T follicular helper cell (primary cell): ENCODE results near the gene KIF4A.

Source experiments
- DNase-seq: peaks from one replicate; pipeline ENCODE4 v3.0.0-alpha.2; 2020; ENCODE audit warnings: low read depth

Gene KIF4A

DNA sequence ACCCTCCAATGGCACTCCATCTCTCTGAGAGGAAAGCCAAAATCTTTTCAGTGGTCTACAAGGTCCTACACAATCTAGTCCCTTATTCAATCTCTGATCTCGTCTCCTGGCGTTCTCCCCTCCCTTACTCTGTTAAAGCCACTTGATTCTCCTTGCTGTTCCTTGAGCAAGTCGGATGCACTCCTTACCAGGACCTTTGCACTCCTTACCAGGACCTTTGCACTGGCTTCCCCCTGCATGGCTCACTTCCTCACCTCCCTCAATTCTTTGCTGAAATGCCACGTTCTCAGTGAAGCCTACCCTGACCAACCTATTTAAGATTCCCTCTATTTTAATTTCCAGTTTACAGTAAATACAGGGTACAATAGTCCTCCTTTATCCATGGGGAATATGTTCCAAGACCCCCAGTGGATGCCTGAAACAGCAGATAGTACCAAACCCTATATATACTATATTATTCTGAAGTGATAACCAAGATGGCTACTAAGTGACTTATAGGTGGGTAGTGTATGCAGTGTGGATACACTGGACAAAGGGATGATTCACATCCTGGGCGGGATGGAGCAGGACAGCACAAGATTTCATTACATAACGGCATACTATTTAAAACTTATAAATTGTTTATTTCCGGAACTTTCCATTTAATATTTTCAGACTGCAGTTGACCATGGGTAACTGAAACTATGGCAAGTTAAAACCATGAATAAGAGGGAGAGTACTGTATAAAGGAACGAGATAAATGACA is 148.2 kb downstream of the KIF4A start:
- DNase-seq, result no peak

DNA sequence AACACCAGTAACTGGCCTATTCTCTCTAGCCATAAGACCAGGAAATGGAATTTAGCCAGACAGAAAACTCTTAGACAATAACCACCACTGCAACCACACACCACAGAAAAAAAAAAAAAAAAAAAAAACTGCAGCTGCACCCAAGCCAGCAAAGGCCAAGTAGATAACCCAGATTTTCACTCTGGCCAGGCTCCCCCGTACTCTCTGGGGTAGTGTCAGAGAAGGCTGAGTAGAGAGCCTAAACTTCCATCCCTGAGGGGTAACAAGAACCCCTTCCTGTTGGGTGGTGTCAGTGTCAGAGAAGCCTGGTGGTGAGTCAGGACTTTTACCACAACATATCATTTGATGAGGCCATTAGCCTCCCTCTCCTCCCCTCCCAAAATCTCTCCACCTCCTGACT is 149.1 kb downstream of the KIF4A start:
- no peak for DNase-seq

DNA sequence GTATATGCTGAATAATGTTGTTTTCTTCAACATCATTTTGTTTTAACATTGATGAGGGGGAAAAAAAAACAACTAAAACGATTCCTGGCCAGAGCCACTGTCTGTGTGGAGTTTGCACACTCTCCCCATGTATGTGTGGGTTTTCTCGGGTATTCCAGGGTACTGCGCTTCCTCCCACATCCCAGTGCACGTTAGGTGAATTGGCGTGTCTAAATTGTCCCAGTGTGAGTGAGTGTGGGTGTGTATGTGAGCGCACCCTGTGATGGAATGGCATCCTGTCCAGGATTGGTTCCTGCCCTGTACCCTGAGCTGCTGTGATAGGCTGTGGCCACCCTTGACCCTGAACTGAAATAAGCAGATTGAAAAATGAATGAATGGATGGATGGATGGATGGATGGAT is 152.3 kb downstream of the KIF4A start:
- DNase-seq, result no peak

- no peak for DNase-seq
These were observed 154.5 kb downstream of the KIF4A start, which contains the start of gene DLG3 for GRCh38 chrX:70444326-70444945. TSS of gene DLG3 (plus strand) at chrX:70444835. CDS start at chrX:70445202, 367 bp downstream.

GRCh38 chrX:70444946-70445656 is 155.2 kb downstream of the KIF4A start:
- no peak for DNase-seq

GRCh38 chrX:70445951-70446350 is 156.0 kb downstream of the KIF4A start:
- no peak for DNase-seq

- DNase-seq, result no peak
These were observed 156.8 kb downstream of the KIF4A start for GRCh38 chrX:70446380-70447350.

DNA sequence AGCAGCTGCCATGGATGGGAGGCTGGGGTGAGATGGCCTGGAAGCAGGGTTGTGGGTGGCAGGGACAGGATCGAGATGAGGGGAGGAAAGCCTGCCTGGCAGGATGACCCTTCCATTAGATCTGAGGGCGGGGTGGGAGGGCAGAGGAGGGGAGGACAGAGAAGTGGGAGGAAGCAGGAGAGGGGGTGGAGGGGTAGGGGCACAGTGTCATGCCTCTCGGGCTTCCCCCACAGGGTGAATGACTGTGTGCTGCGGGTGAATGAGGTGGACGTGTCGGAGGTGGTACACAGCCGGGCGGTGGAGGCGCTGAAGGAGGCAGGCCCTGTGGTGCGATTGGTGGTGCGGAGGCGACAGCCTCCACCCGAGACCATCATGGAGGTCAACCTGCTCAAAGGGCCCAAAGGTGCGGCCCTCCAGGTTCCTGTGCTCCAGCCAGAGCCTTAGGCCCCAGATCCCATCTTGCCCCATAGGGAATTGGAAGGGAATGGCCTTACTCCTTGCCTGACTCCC is 159.6 kb downstream of the KIF4A start:
- DNase-seq, result no peak

DNA sequence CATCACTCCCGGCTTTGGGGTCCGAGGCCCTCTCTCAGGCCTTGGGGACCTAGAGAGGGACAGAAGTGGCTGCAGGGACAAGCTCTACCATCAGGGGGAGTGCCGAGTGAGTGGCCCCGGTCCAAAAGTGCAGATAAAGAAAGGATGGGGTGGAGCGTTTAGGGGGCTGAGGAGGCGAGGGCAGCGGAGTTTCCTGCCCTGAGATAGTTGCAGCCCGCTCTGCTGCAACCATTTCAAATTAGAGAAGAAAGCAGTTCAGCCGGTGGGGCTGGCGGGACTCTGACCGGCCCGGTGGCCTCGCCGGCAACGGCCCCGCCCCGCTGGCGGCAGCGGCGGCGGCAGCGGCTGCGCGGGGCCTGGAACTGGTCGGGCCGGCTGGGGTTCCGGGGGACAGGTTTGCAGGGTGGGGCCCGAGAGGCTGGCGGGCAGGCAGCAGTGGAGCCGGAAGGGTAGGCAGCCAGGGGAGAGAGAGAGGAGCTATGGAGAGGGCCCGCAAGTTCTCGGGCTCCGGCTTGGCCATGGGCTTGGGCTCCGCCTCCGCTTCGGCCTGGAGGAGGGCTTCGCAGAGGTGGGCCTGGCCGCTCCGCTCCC is 162.3 kb downstream of the KIF4A start:
- DNase-seq, result peak; percentile 32

- no peak for DNase-seq
These were observed 163.2 kb downstream of the KIF4A start for GRCh38 chrX:70453024-70453618.

- DNase-seq, result peak; percentile 62
These were observed 164.8 kb downstream of the KIF4A start for GRCh38 chrX:70454441-70455365.

DNA sequence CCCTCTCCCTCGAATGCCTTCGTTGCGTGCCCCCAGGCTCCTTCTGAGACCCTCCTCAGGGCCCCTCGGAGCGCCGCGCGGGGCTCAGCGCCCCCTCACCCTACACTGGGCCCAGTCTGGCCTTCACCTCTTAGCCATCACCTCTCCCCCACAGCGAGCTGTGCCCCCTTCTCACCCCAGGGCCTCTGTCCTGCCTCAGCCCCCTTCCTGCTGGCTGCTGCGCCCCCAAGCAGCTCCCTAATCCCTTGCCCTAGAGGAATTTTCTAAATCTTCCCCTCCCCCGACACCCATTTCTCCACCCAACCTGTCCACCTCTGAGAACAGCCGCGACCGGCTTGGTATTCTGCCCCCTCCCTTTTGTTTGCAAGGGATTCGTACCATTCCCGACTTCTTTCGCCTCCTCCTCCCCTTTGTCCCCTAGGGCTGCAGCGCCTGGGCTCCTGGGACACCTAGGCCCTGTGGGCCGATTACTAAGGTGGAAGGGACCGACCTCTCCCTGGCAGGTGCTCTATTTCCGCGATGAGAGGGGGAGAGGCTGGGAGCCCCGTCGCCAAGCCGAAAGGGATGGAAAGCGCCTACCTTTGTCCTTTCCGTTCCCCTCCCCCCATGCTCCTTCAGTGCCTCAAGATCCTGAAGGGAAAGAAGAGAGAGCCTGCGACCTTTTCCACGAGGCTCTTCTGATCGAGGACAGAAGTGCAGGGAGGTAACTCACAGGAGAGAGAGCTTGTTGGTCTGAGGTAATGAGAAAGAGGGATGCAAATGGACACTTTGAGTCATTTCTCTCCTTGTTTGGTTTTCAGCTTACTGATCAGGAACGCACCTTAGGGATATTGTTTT is 165.7 kb downstream of the KIF4A start:
- no peak for DNase-seq

DNA sequence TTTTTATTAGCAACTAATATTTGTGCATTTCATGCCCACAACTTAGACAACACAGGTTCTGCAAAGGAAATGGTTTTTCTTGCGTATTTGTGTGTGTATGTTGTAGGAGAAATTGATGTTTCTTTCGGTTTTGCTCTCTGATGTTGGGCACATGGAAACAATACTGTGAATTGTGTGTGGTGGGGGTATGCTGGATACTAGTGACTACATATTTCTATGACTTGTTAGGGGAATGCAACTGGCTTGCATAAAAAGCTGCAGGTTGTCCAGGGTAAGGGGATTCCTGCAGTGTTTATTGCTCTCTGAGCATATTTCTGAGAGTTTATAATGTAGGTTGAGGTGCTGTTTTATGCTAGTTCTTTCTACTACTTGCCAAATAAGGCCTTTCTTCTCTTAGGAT is 166.4 kb downstream of the KIF4A start:
- no peak for DNase-seq

DNA sequence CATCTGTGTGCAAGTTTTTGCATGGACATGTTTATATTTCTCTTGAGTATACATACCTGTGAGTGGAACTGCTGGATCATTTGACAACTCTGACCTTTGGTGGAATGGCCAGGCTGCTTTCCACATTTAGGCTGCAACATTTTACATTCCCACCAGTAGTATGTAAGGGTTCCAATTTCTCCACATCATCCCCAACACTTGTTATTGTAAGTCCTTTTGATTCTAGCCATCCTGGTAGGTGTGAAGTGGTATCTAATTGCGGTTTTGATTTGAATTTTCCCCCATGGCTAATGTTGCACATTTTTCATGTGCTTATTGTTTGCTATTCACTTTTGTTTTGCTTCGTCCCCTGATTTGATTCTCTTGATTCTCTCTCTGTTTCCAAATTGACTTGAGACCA is 171.1 kb downstream of the KIF4A start:
- DNase-seq, result no peak

GRCh38 chrX:70464051-70464450 is 174.1 kb downstream of the KIF4A start:
- no peak for DNase-seq

- no peak for DNase-seq
These were observed 177.1 kb downstream of the KIF4A start for GRCh38 chrX:70466968-70467367.

DNA sequence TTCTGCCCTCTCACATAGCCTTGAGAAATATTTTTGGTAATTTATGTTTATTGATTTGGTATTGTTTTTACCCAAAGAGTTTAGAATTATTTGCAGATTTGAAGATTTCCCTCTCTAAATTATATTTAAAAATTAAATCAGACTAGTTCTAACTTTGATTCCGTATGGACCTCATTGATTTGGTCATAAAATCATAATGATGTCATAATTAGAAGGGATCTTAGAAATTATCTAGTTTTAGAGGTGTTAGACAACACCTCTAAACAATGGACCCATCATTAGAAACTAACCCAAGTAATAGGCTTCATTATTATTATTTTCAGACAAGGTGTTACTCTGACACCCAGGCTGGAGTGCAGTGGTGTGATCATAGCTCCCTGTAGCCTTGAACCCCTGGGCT is 178.8 kb downstream of the KIF4A start:
- DNase-seq, result no peak
